Measurements from ENCODE around the gene UNK.

Gene UNK

GRCh38 chr17:75765981-75766380, 18.6 kb upstream of the UNK start:
- no peak overlapping the region for H3K27ac ChIP-seq (ENCODE audit: low read length)
- H3K27me3 ChIP-seq (ENCODE audit: low read depth, low read length) = no peaks in the 10 kb centered on the region
- no peaks in the 10 kb centered on the region for H3K9me3 ChIP-seq (ENCODE audit: control insufficient read depth in 1 of 2, low read length in 2 of 2)
- peaks cover 3 to 8% of the 10 kb centered on the region in 2 donors for H3K36me3 ChIP-seq (ENCODE audit: control insufficient read depth in 1 of 2, insufficient read depth in 2 of 2, low read length in 2 of 2)
- peaks cover 10 to 15% of the 10 kb centered on the region in 2 donors for H3K4me1 ChIP-seq (ENCODE audit: control insufficient read depth in 1 of 2, insufficient read depth in 2 of 2, low read length in 2 of 2)
- no peak overlapping the region for H3K4me3 ChIP-seq (ENCODE audit: low read depth in 1 of 2, low read length in 2 of 2)

DNA sequence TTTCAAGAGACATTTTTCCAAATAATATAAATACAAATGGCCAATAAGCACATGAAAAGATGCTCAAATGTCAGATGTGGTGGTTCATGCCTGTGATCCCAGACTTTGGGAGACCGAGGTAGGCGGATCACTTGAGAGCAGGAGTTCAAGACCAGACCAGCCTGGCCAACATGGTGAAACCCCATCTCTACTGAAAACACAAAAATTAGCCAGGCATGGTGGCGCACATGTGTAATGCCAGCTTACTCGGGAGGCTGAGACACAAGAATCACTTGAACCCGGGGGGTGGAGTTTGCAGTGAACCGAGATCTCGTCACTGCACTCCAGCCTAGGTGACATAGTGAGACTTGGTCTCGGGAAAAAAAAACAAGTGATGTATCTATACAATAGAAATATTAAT, 16.7 kb upstream of the UNK start:
- H3K4me3 ChIP-seq (ENCODE audit: low read depth in 1 of 2, low read length in 2 of 2) = no peak overlapping the region
- peaks cover 10 to 15% of the 10 kb centered on the region in 2 donors for H3K4me1 ChIP-seq (ENCODE audit: control insufficient read depth in 1 of 2, insufficient read depth in 2 of 2, low read length in 2 of 2)
- no peaks in the 10 kb centered on the region for H3K27me3 ChIP-seq (ENCODE audit: low read depth, low read length)
- H3K36me3 ChIP-seq (ENCODE audit: control insufficient read depth in 1 of 2, insufficient read depth in 2 of 2, low read length in 2 of 2) = peaks cover 0 to 5% of the 10 kb centered on the region in 2 donors
- no peaks in the 10 kb centered on the region for H3K9me3 ChIP-seq (ENCODE audit: control insufficient read depth in 1 of 2, low read length in 2 of 2)
- H3K27ac ChIP-seq (ENCODE audit: low read length) = no peak overlapping the region

DNA sequence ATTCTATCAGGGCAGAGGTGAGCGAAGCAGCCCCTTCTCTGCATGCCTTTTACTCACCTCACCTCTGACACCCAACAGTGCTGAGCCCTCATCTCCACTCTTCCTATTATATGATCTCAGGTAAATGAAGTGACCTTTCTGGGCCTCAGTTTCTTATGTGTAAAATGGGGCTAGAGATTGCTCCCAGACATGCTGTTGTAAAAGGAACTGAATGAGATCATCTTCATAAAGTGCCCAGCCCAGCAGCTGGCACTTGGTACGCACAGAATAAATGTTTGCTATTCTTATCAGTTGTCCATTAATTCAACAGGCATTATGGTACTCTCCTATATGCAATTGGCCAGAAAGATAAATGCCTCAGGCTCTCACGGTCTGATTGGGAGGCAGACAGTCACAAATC, 15.1 kb upstream of the UNK start:
- Histone ChIP-seq H3K27ac (ENCODE audit: low read length) (no peak overlapping the region), H3K9me3 (ENCODE audit: control insufficient read depth in 1 of 2, low read length in 2 of 2) (no peaks in the 10 kb centered on the region), H3K4me1 (ENCODE audit: control insufficient read depth in 1 of 2, insufficient read depth in 2 of 2, low read length in 2 of 2) (peaks cover 0 to under 1% of the 10 kb centered on the region in 2 donors), H3K36me3 (ENCODE audit: control insufficient read depth in 1 of 2, insufficient read depth in 2 of 2, low read length in 2 of 2) (peaks cover 0 to 4% of the 10 kb centered on the region in 2 donors), H3K4me3 (ENCODE audit: low read depth in 1 of 2, low read length in 2 of 2) (no peak overlapping the region), H3K27me3 (ENCODE audit: low read depth, low read length) (no peaks in the 10 kb centered on the region)

- no peaks in the 10 kb centered on the region for H3K27me3 ChIP-seq (ENCODE audit: low read depth, low read length)
- no peaks in the 10 kb centered on the region for H3K9me3 ChIP-seq (ENCODE audit: control insufficient read depth in 1 of 2, low read length in 2 of 2)
- H3K36me3 ChIP-seq (ENCODE audit: control insufficient read depth in 1 of 2, insufficient read depth in 2 of 2, low read length in 2 of 2) = peaks cover 13 to 14% of the 10 kb centered on the region in 2 donors
- peaks cover 0 to 18% of the 10 kb centered on the region in 2 donors for H3K4me1 ChIP-seq (ENCODE audit: control insufficient read depth in 1 of 2, insufficient read depth in 2 of 2, low read length in 2 of 2)
- no peak overlapping the region for H3K4me3 ChIP-seq (ENCODE audit: low read depth in 1 of 2, low read length in 2 of 2)
- peak overlapping the region; percentile 19 for H3K27ac ChIP-seq (ENCODE audit: low read length)
Observed at GRCh38 chr17:75771334-75772281, 13.0 kb upstream of the UNK start.

GRCh38 chr17:75773121-75773807, 11.3 kb upstream of the UNK start:
- peaks cover 14 to 27% of the 10 kb centered on the region in 2 donors for H3K36me3 ChIP-seq (ENCODE audit: control insufficient read depth in 1 of 2, insufficient read depth in 2 of 2, low read length in 2 of 2)
- peaks cover 0 to 30% of the 10 kb centered on the region in 2 donors for H3K4me1 ChIP-seq (ENCODE audit: control insufficient read depth in 1 of 2, insufficient read depth in 2 of 2, low read length in 2 of 2)
- H3K27ac ChIP-seq (ENCODE audit: low read length) = no peak overlapping the region
- no peaks in the 10 kb centered on the region for H3K27me3 ChIP-seq (ENCODE audit: low read depth, low read length)
- no peaks in the 10 kb centered on the region for H3K9me3 ChIP-seq (ENCODE audit: control insufficient read depth in 1 of 2, low read length in 2 of 2)
- H3K4me3 ChIP-seq (ENCODE audit: low read depth in 1 of 2, low read length in 2 of 2) = no peak overlapping the region

GRCh38 chr17:75773808-75774470, 10.7 kb upstream of the UNK start:
- H3K36me3 ChIP-seq (ENCODE audit: control insufficient read depth in 1 of 2, insufficient read depth in 2 of 2, low read length in 2 of 2) = peaks cover 19 to 29% of the 10 kb centered on the region in 2 donors
- H3K27ac ChIP-seq (ENCODE audit: low read length) = no peak overlapping the region
- H3K9me3 ChIP-seq (ENCODE audit: control insufficient read depth in 1 of 2, low read length in 2 of 2) = no peaks in the 10 kb centered on the region
- H3K4me1 ChIP-seq (ENCODE audit: control insufficient read depth in 1 of 2, insufficient read depth in 2 of 2, low read length in 2 of 2) = peaks cover 0 to 30% of the 10 kb centered on the region in 2 donors
- no peak overlapping the region for H3K4me3 ChIP-seq (ENCODE audit: low read depth in 1 of 2, low read length in 2 of 2)
- no peaks in the 10 kb centered on the region for H3K27me3 ChIP-seq (ENCODE audit: low read depth, low read length)

DNA sequence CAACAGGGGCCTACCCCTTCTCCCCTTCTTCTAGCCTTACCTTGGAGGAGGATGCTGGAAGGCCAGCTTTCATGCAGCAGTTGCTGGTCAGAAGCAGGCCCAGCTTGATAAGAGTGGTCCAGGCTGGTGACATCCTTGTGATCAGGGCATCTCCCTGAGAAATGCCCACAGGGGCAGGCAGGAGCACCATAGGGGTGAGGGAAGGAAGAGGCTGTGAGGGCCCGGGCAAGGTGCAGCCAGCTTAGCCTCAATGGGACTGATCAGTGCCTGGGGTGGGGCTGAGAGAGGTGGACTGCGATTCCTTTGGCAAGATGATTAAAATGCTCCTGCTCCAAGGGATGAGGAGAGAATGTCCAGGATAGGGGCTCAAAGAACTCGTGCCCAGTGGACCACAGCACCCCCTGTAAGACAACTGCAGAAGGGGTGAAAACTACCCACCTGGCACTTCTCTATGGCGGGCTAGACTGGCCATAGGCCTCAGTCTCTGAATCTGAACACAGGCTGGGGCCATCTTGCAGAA, 10.1 kb upstream of the UNK start:
- H3K27ac ChIP-seq (ENCODE audit: low read length) = no peak overlapping the region
- H3K36me3 ChIP-seq (ENCODE audit: control insufficient read depth in 1 of 2, insufficient read depth in 2 of 2, low read length in 2 of 2) = peaks cover 24 to 29% of the 10 kb centered on the region in 2 donors
- no peak overlapping the region for H3K4me3 ChIP-seq (ENCODE audit: low read depth in 1 of 2, low read length in 2 of 2)
- peaks cover 0 to 30% of the 10 kb centered on the region in 2 donors for H3K4me1 ChIP-seq (ENCODE audit: control insufficient read depth in 1 of 2, insufficient read depth in 2 of 2, low read length in 2 of 2)
- no peaks in the 10 kb centered on the region for H3K27me3 ChIP-seq (ENCODE audit: low read depth, low read length)
- H3K9me3 ChIP-seq (ENCODE audit: control insufficient read depth in 1 of 2, low read length in 2 of 2) = no peaks in the 10 kb centered on the region

- H3K4me3 ChIP-seq (ENCODE audit: low read depth in 1 of 2, low read length in 2 of 2) = peak overlapping the region in 1 of 2 donors; percentile 94
- H3K27me3 ChIP-seq (ENCODE audit: low read depth, low read length) = no peaks in the 10 kb centered on the region
- H3K36me3 ChIP-seq (ENCODE audit: control insufficient read depth in 1 of 2, insufficient read depth in 2 of 2, low read length in 2 of 2) = peaks cover 24 to 29% of the 10 kb centered on the region in 2 donors
- no peak overlapping the region for H3K27ac ChIP-seq (ENCODE audit: low read length)
- H3K9me3 ChIP-seq (ENCODE audit: control insufficient read depth in 1 of 2, low read length in 2 of 2) = no peaks in the 10 kb centered on the region
- peaks cover 0 to 30% of the 10 kb centered on the region in 2 donors for H3K4me1 ChIP-seq (ENCODE audit: control insufficient read depth in 1 of 2, insufficient read depth in 2 of 2, low read length in 2 of 2)
Observed at GRCh38 chr17:75774991-75775668, 9.5 kb upstream of the UNK start.

DNA sequence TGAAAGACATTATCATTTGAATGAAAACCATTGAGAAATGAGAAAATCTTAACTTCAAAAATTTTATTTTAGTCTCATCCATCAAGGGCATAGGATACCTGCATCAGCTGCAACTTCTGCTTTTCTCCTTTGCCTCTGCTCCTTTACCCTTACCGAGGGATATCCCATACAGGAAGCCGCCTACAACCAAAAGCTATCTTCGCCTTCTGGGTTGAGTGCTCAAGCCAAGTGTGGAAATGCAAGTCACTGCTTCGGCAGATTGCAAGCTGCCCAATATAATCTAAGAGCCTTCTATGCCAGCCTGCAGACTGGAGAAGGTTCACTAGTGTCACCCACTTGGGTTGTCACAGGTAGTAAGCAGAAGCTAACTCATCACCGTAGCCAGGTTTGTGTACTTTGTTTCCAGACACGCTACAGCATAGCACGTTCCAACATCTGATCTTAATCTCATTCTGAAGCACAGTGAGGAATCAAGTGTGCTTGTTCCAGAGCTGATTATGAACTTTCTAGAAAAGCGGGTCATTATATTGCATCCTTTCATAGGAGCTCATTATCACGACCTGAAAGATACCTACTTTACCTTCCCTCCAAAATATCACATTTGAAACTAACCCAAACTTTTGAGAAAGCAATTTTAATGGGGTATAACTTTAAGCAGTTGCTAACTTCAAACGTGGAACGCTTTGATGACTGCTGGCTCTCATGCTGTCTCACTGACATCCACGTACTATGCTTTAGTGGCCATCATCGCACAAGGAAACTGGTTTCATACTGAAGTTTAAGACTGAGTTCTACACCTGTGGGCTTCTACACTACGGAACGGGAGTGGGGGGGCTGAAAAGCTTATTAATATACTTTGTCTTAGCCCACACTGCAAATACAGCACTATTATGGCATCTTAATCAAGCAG, 8.0 kb upstream of the UNK start:
- Histone ChIP-seq H3K4me1 (ENCODE audit: control insufficient read depth in 1 of 2, insufficient read depth in 2 of 2, low read length in 2 of 2) (peaks cover 0 to 30% of the 10 kb centered on the region in 2 donors), H3K36me3 (ENCODE audit: control insufficient read depth in 1 of 2, insufficient read depth in 2 of 2, low read length in 2 of 2) (peaks cover 24 to 29% of the 10 kb centered on the region in 2 donors), H3K9me3 (ENCODE audit: control insufficient read depth in 1 of 2, low read length in 2 of 2) (no peaks in the 10 kb centered on the region), H3K4me3 (ENCODE audit: low read depth in 1 of 2, low read length in 2 of 2) (peak overlapping the region; percentile 88 to 94), H3K27me3 (ENCODE audit: low read depth, low read length) (no peaks in the 10 kb centered on the region), H3K27ac (ENCODE audit: low read length) (peak overlapping the region; percentile 21)
